CD14-positive monocyte (primary cell): ENCODE data around the gene S100A10. TPM values are rescaled to one million over a fixed set of nuclear protein-coding genes. Genes with fewer than 3 reads are reported as not detected.

Experiments
- DNase-seq, 3 donors: peaks; one replicate each; pipeline ENCODE4 v3.0.0-alpha.2; 2011 to 2022
- H2AFZ ChIP-seq: 2 replicates; pipeline ENCODE4 v1.6.0; 2012; ENCODE audit warnings: mild to moderate bottlenecking, low read depth, low read length, inconsistent platforms; ENCODE audit not compliant: insufficient read depth, poor library complexity, severe bottlenecking
- H3K27ac ChIP-seq, 2 donors: 1 replicate in 1 of 2; 2 replicates in 1 of 2; pipeline ENCODE4 v1.5.1; 2012 to 2013; ENCODE audit warnings: low read length in 2 of 2, control low read depth in 1 of 2, inconsistent platforms in 1 of 2, low read depth in 1 of 2, mild to moderate bottlenecking in 1 of 2
- H3K27me3 ChIP-seq, 2 donors: one replicate each; pipeline versions ENCODE4 v1.6.0 to v1.6.1; 2011 to 2013; ENCODE audit warnings: low read length in 2 of 2; ENCODE audit not compliant: control insufficient read depth in 2 of 2, insufficient read depth in 2 of 2
- H3K36me3 ChIP-seq, 2 donors: replicated peaks in 1 of 2; 1 replicate in 1 of 2; 2 replicates in 1 of 2; pipeline versions ENCODE4 v1.5.1 to v1.6.1; 2012 to 2013; ENCODE audit warnings: low read length in 2 of 2, control low read depth in 1 of 2, inconsistent platforms in 1 of 2, mild to moderate bottlenecking in 1 of 2; ENCODE audit not compliant: insufficient read depth in 2 of 2, control insufficient read depth in 1 of 2
- H3K4me1 ChIP-seq, 2 donors: 1 replicate in 1 of 2; 2 replicates in 1 of 2; pipeline versions ENCODE4 v1.5.1 to v1.6.1; 2012 to 2013; ENCODE audit warnings: low read length in 2 of 2, control low read depth in 1 of 2, inconsistent platforms in 1 of 2, mild to moderate bottlenecking in 1 of 2, moderate library complexity in 1 of 2; ENCODE audit not compliant: insufficient read depth in 2 of 2, control insufficient read depth in 1 of 2
- H3K4me2 ChIP-seq: replicated peaks from 2 replicates; pipeline ENCODE3; 2012; ENCODE audit warnings: low read length, moderate library complexity, mild to moderate bottlenecking; ENCODE audit not compliant: poor library complexity, severe bottlenecking; ENCODE audit errors: extremely low read depth
- H3K4me3 ChIP-seq, 3 experiments: fragments of 200-600 bp in 1 of 3; sonication (generic) in 1 of 3; replicated peaks in 1 of 3; 1 replicate in 2 of 3; 2 replicates in 1 of 3; pipeline ENCODE4 v1.5.1; 2011 to 2013; ENCODE audit warnings: low read length in 3 of 3, mild to moderate bottlenecking in 3 of 3, control low read depth in 2 of 3, low read depth in 2 of 3, inconsistent platforms in 1 of 3, moderate library complexity in 1 of 3
- H3K79me2 ChIP-seq: 2 replicates; pipeline ENCODE4 v1.6.0; 2012; ENCODE audit warnings: mild to moderate bottlenecking, control low read depth, inconsistent platforms, low read length, moderate library complexity; ENCODE audit not compliant: insufficient read depth
- H3K9ac ChIP-seq: 2 replicates; pipeline ENCODE4 v1.6.0; 2017; ENCODE audit warnings: low read length, mild to moderate bottlenecking; ENCODE audit not compliant: insufficient read depth, poor library complexity, severe bottlenecking
- H3K9me3 ChIP-seq, 2 donors: replicated peaks in 1 of 2; 1 replicate in 1 of 2; 2 replicates in 1 of 2; pipeline versions ENCODE4 v1.5.1 to v1.6.1; 2012 to 2013; ENCODE audit warnings: low read length in 2 of 2, control low read depth in 1 of 2; ENCODE audit not compliant: control insufficient read depth in 1 of 2, insufficient read depth in 1 of 2
- H4K20me1 ChIP-seq: 2 replicates; pipeline ENCODE4 v1.6.0; 2012; ENCODE audit warnings: mild to moderate bottlenecking, low read length, control low read depth, moderate library complexity; ENCODE audit not compliant: insufficient read depth
- H3K27ac Mint-ChIP-seq, 7 donors: one replicate each; pipeline ENCODE4 v1.8.0; 2020; ENCODE audit warnings: mild to moderate bottlenecking in 7 of 7, mixed read lengths in 7 of 7, moderate library complexity in 6 of 7, inconsistent platforms in 2 of 7
- H3K27me3 Mint-ChIP-seq, 3 donors: one replicate each; pipeline ENCODE4 v1.8.0; 2021 to 2022; ENCODE audit warnings: low read depth in 3 of 3, mild to moderate bottlenecking in 3 of 3, mixed read lengths in 3 of 3, moderate library complexity in 3 of 3, inconsistent platforms in 1 of 3
- H3K36me3 Mint-ChIP-seq, 2 donors: one replicate each; pipeline ENCODE4 v1.8.0; 2020; ENCODE audit warnings: mixed read lengths in 2 of 2, inconsistent platforms in 1 of 2, mild to moderate bottlenecking in 1 of 2
- H3K4me1 Mint-ChIP-seq: one replicate; pipeline ENCODE4 v1.8.0; 2020; ENCODE audit warnings: mild to moderate bottlenecking, mixed read lengths
- H3K4me3 Mint-ChIP-seq, 2 donors: one replicate each; pipeline ENCODE4 v1.8.0; 2020; ENCODE audit warnings: mild to moderate bottlenecking in 2 of 2, mixed read lengths in 2 of 2, moderate library complexity in 1 of 2
- H3K9me3 Mint-ChIP-seq, 7 donors: one replicate each; pipeline ENCODE4 v1.8.0; 2020 to 2022; ENCODE audit warnings: mixed read lengths in 7 of 7, mild to moderate bottlenecking in 6 of 7, moderate library complexity in 6 of 7, inconsistent platforms in 2 of 7
- CTCF ChIP-seq: fragments of 200-600 bp; IDR thresholded peaks from one replicate; pipeline ENCODE4 v1.8.0; 2022; ENCODE audit warnings: antibody characterized with exemption, mild to moderate bottlenecking
- WGBS: methylation state at CpG from one replicate; pipeline ENCODE4 v1.1.5; 2013; ENCODE audit warnings: missing lambda C conversion rate; ENCODE audit not compliant: insufficient coverage; 5-methylcytosine and 5-hydroxymethylcytosine counted together
- intact Hi-C, 2 donors: fragments of 100-400 bp; cut with micrococcal nuclease; formaldehyde crosslinking; loops; one replicate each; pipeline versions ENCODE4 v1.15.0 to v1.15.1; 2023
- polyA plus RNA-seq, 3 donors: library from polyadenylated mRNA; depleted of rRNA in 1 of 3; unstranded in 2 of 3; stranded (reverse) in 1 of 3; fragments of 300-500 nt in 2 of 3; fragments of >200 nt in 1 of 3; fragmentation: Illumina TruSeq in 2 of 3; gene quantifications; 1 replicate in 2 of 3; 2 replicates in 1 of 3; pipeline ENCODE4 v1.2.3, GENCODE V29; 2012 to 2021

Gene S100A10
- polyA plus RNA-seq, 3 donors: 422 to 2,138 (median 2,129) TPM

DNA sequence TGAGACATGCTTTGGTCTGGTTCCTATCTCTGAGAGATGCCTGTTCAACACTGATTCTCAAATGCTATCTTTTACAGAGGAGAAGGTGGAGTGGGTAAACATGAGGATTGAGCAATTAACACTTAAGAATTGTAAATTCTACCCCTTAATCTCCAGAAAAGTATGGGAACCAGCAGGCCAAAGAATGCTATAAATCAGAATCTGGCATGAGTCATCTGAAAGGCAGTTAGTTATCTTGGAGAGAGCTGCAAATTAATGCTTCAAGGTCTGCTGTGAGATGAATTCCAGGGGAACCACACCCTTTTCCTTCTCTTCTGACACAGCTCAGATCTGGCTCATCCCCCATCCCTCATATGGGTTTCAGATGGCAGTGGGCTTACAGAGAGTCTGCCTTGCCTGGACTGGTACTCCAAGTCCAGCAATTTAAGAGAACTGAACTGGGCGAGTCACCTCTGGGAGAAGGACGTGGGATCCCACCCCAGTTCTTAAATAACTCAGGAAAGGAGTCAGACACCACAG is 5.2 kb downstream of the S100A10 start:
- Histone ChIP-seq H2AFZ (no peak overlapping the region), H3K4me2 (peak overlapping the region; percentile 87), H3K9me3 (no peaks in the 10 kb centered on the region), H4K20me1 (peaks cover 91% of the 10 kb centered on the region), H3K27me3 (no peaks in the 10 kb centered on the region), H3K4me1 (peaks cover 74 to 76% of the 10 kb centered on the region in 2 donors), H3K9ac (peak overlapping the region; percentile 100), H3K36me3 (peaks cover 27 to 40% of the 10 kb centered on the region in 2 donors), H3K27ac (peak overlapping the region; percentile 84 to 100), H3K79me2 (peaks cover 91% of the 10 kb centered on the region), H3K4me3 (peak overlapping the region in 2 of 3 experiments; percentile 28 to 94)
- 83% methylated on average over 1 of the region's 2 CpGs for WGBS
- peak overlapping the region; percentile 66 to 79 for H3K4me3 Mint-ChIP-seq
- peaks cover 80% of the 10 kb centered on the region for H3K4me1 Mint-ChIP-seq
- H3K9me3 Mint-ChIP-seq: peaks cover 0 to 3% (median 0%) of the 10 kb centered on the region in 7 donors
- H3K27me3 Mint-ChIP-seq: peaks cover 0 to 3% (median 0%) of the 10 kb centered on the region in 3 donors
- intact Hi-C loops: no loop called here
- TF ChIP-seq CTCF: no peak
- H3K36me3 Mint-ChIP-seq: peaks cover 59 to 70% of the 10 kb centered on the region in 2 donors
- H3K27ac Mint-ChIP-seq: peak overlapping the region; percentile 94 to 99 (median 98)
- DNase-seq: peak in 2 of 3 donors; percentile 58 to 70

- no peaks in the 10 kb centered on the region for H3K9me3 Mint-ChIP-seq
- Histone ChIP-seq H3K4me1 (peaks cover 62 to 68% of the 10 kb centered on the region in 2 donors), H2AFZ (no peak overlapping the region), H3K4me3 (no peak overlapping the region), H3K79me2 (peaks cover 76% of the 10 kb centered on the region), H4K20me1 (peaks cover 96% of the 10 kb centered on the region), H3K27me3 (no peaks in the 10 kb centered on the region), H3K9me3 (no peaks in the 10 kb centered on the region), H3K36me3 (peaks cover 43 to 58% of the 10 kb centered on the region in 2 donors), H3K9ac (no peak overlapping the region), H3K4me2 (peak overlapping the region; percentile 8), H3K27ac (peak overlapping the region; percentile 43 to 53)
- no peak for DNase-seq
- peaks cover 65 to 79% of the 10 kb centered on the region in 2 donors for H3K36me3 Mint-ChIP-seq
- no peak for TF ChIP-seq CTCF
- H3K27me3 Mint-ChIP-seq: peaks cover 0 to 4% (median 1%) of the 10 kb centered on the region in 3 donors
- H3K4me1 Mint-ChIP-seq: peaks cover 69% of the 10 kb centered on the region
- intact Hi-C loops: no loop called here
- H3K4me3 Mint-ChIP-seq: peak overlapping the region; percentile 15 to 24
- H3K27ac Mint-ChIP-seq: peak overlapping the region; percentile 77 to 99 (median 83)
- WGBS: 54% methylated on average over 3 of the region's 8 CpGs
Measured at GRCh38 chr1:151986501-151987190, 7.0 kb downstream of the S100A10 start.
